H1 (cell line): ENCODE data around the gene HLF. TPM values are rescaled to one million over a fixed set of nuclear protein-coding genes. Genes with fewer than 3 reads are reported as not detected.

Experiments used
- CTCF ChIA-PET: fragments of 300-600 bp; sonication (Branson Sonifier 250); formaldehyde crosslinking; loops from one replicate; lab custom pipeline; 2021; ENCODE audit not compliant: partially characterized antibody; lab: Charles Lee
- POLR2A ChIA-PET: fragments of 300-600 bp; sonication (Branson Sonifier 250); formaldehyde crosslinking; loops from one replicate; lab custom pipeline; 2021; ENCODE audit warnings: inconsistent platforms; ENCODE audit not compliant: partially characterized antibody; lab: Charles Lee
- DNase-seq, 2 experiments: peaks; one replicate each; pipeline versions ENCODE4 v3.0.0 to v3.0.0-alpha.2; 2010 to 2022; ENCODE audit warnings: low spot score in 2 of 2, low read depth in 1 of 2, mixed read lengths in 1 of 2
- FAIRE-seq: peaks from 2 replicates; lab custom pipeline; 2011; peaks lifted over from hg19 to GRCh38; lab: Jason Lieb, UNC
- H2AFZ ChIP-seq: 2 replicates; pipeline ENCODE4 v1.8.1; 2012; ENCODE audit warnings: low read length, inconsistent platforms
- H2AK5ac ChIP-seq: 2 replicates; pipeline ENCODE4 v1.6.1; 2013; ENCODE audit warnings: low read depth, low read length
- H2BK120ac ChIP-seq: replicated peaks from 2 replicates; pipeline ENCODE3; 2013; ENCODE audit warnings: low read depth, low read length, inconsistent platforms
- H2BK12ac ChIP-seq: 2 replicates; pipeline ENCODE4 v1.6.1; 2013; ENCODE audit warnings: low read depth, low read length
- H2BK15ac ChIP-seq: 2 replicates; pipeline ENCODE4 v1.6.1; 2013; ENCODE audit warnings: low read length
- H2BK20ac ChIP-seq: 2 replicates; pipeline ENCODE4 v1.6.1; 2013; ENCODE audit warnings: low read length
- H2BK5ac ChIP-seq: 2 replicates; pipeline ENCODE4 v1.6.1; 2013; ENCODE audit warnings: low read depth, low read length
- H3K14ac ChIP-seq: 2 replicates; pipeline ENCODE4 v1.6.1; 2013; ENCODE audit warnings: inconsistent platforms; ENCODE audit not compliant: insufficient read length
- H3K18ac ChIP-seq: 2 replicates; pipeline ENCODE4 v1.6.1; 2013; ENCODE audit warnings: low read length; ENCODE audit errors: extremely low read depth
- H3K23ac ChIP-seq: 2 replicates; pipeline ENCODE4 v1.6.1; 2013; ENCODE audit warnings: inconsistent platforms; ENCODE audit not compliant: insufficient read length
- H3K23me2 ChIP-seq: 2 replicates; pipeline ENCODE4 v1.6.1; 2013; ENCODE audit warnings: low read depth, low read length
- H3K27ac ChIP-seq: 2 replicates; pipeline ENCODE4 v1.6.1; 2011; ENCODE audit warnings: low read depth, low read length, inconsistent platforms
- H3K27me3 ChIP-seq, 4 experiments: replicated peaks in 1 of 4; 1 replicate in 1 of 4; 2 replicates in 3 of 4; pipeline versions ENCODE4 v1.6.1 to v1.8.1; 2011 to 2013; ENCODE audit warnings: low read length in 3 of 4, mild to moderate bottlenecking in 3 of 4, inconsistent platforms in 2 of 4, mixed read lengths in 2 of 4, moderate library complexity in 1 of 4; ENCODE audit not compliant: control insufficient read depth in 3 of 4, insufficient read depth in 3 of 4; ENCODE audit errors: extremely low read depth in 1 of 4
- H3K36me3 ChIP-seq, 4 experiments: 2 replicates each; pipeline versions ENCODE4 v1.6.1 to v1.8.1; 2011 to 2013; ENCODE audit warnings: mild to moderate bottlenecking in 4 of 4, low read length in 3 of 4, moderate library complexity in 2 of 4, control low read depth in 1 of 4, inconsistent platforms in 1 of 4; ENCODE audit not compliant: insufficient read depth in 4 of 4, control insufficient read depth in 2 of 4
- H3K4ac ChIP-seq: replicated peaks from 2 replicates; pipeline ENCODE3; 2013; ENCODE audit warnings: low read length, low read depth, mixed read lengths, inconsistent platforms; ENCODE audit not compliant: insufficient read length
- H3K4me1 ChIP-seq, 4 experiments: replicated peaks in 1 of 4; 1 replicate in 1 of 4; 2 replicates in 3 of 4; pipeline versions ENCODE4 v1.6.1 to v1.8.1; 2011 to 2013; ENCODE audit warnings: low read length in 3 of 4, inconsistent platforms in 2 of 4, mixed read lengths in 1 of 4; ENCODE audit not compliant: insufficient read depth in 4 of 4, control insufficient read depth in 3 of 4
- H3K4me2 ChIP-seq, 2 experiments: 2 replicates each; pipeline versions ENCODE4 v1.6.1 to v1.8.1; 2011 to 2013; ENCODE audit warnings: low read depth in 2 of 2, low read length in 2 of 2, control low read depth in 1 of 2, inconsistent platforms in 1 of 2, mild to moderate bottlenecking in 1 of 2; ENCODE audit not compliant: insufficient read depth in 1 of 2
- H3K4me3 ChIP-seq, 4 experiments: fragments of 200-600, 300-600 bp in 1 of 4; sonication (generic), shearing (Covaris generic), sonication (Bioruptor Twin) in 1 of 4; 2 replicates each; pipeline versions ENCODE4 v1.5.1 to v1.8.1; 2011 to 2016; ENCODE audit warnings: low read length in 4 of 4, low read depth in 3 of 4, control low read depth in 2 of 4, inconsistent platforms in 2 of 4, mild to moderate bottlenecking in 2 of 4, mixed read lengths in 1 of 4, moderate library complexity in 1 of 4; ENCODE audit not compliant: insufficient read depth in 2 of 4; ENCODE audit errors: extremely low read depth in 1 of 4
- H3K56ac ChIP-seq: replicated peaks from 2 replicates; pipeline ENCODE3; 2013; ENCODE audit warnings: low read depth, mild to moderate bottlenecking, mixed read lengths, low read length, inconsistent platforms; ENCODE audit not compliant: insufficient read length
- H3K79me1 ChIP-seq: 2 replicates; pipeline ENCODE4 v1.6.1; 2013; ENCODE audit warnings: low read depth, low read length, control low read depth
- H3K79me2 ChIP-seq, 2 experiments: 2 replicates each; pipeline versions ENCODE4 v1.6.1 to v1.8.1; 2012 to 2013; ENCODE audit warnings: low read length in 2 of 2, mild to moderate bottlenecking in 2 of 2, inconsistent platforms in 1 of 2; ENCODE audit not compliant: insufficient read depth in 2 of 2, control insufficient read depth in 1 of 2
- H3K9ac ChIP-seq, 4 experiments: replicated peaks in 1 of 4; 1 replicate in 1 of 4; 2 replicates in 3 of 4; pipeline versions ENCODE4 v1.6.1 to v1.8.1; 2011 to 2013; ENCODE audit warnings: low read depth in 3 of 4, low read length in 3 of 4, control low read depth in 2 of 4, mild to moderate bottlenecking in 2 of 4, moderate library complexity in 2 of 4, inconsistent platforms in 1 of 4; ENCODE audit errors: extremely low read depth in 1 of 4
- H3K9me3 ChIP-seq, 2 experiments: 2 replicates each; pipeline versions ENCODE4 v1.6.1 to v1.8.1; 2012 to 2013; ENCODE audit warnings: mild to moderate bottlenecking in 2 of 2, moderate library complexity in 2 of 2, control low read depth in 1 of 2, inconsistent platforms in 1 of 2, low read depth in 1 of 2, low read length in 1 of 2, mixed read lengths in 1 of 2; ENCODE audit not compliant: insufficient read depth in 2 of 2
- H4K20me1 ChIP-seq, 2 experiments: replicated peaks in 1 of 2; 2 replicates each; pipeline versions ENCODE3 to v1.8.1; 2011 to 2013; ENCODE audit warnings: inconsistent platforms in 2 of 2, low read length in 2 of 2, mild to moderate bottlenecking in 1 of 2; ENCODE audit not compliant: insufficient read depth in 2 of 2, control insufficient read depth in 1 of 2
- H4K5ac ChIP-seq: 2 replicates; pipeline ENCODE4 v1.6.1; 2013; ENCODE audit warnings: low read length, low read depth, mixed read lengths, inconsistent platforms; ENCODE audit not compliant: insufficient read length
- H4K8ac ChIP-seq: 2 replicates; pipeline ENCODE4 v1.8.0; 2013; ENCODE audit warnings: mild to moderate bottlenecking, moderate library complexity, low read length, inconsistent platforms; ENCODE audit not compliant: insufficient read depth; ENCODE audit errors: extremely low read depth
- H4K91ac ChIP-seq: replicated peaks from 2 replicates; pipeline ENCODE3; 2013; ENCODE audit warnings: low read length, mixed read lengths, inconsistent platforms; ENCODE audit not compliant: insufficient read length
- CHD2 ChIP-seq: IDR thresholded peaks from 2 replicates; pipeline ENCODE4 v1.6.1; 2012; ENCODE audit warnings: low read length, improper control_type of control experiment
- EGR1 ChIP-seq: IDR thresholded peaks from 2 replicates; pipeline ENCODE4 v1.6.1; 2011; ENCODE audit warnings: low read depth, low read length, borderline replicate concordance
- KDM5A ChIP-seq: fragments of 200-600 bp; IDR thresholded peaks from 2 replicates; pipeline ENCODE4 v1.7.1; 2012; ENCODE audit warnings: mild to moderate bottlenecking, low read length, inconsistent platforms, mixed read lengths
- RFX5 ChIP-seq: IDR thresholded peaks from 2 replicates; pipeline ENCODE4 v1.6.1; 2011; ENCODE audit warnings: low read depth, low read length, improper control_type of control experiment, borderline replicate concordance
- RXRA ChIP-seq: IDR thresholded peaks from 2 replicates; pipeline ENCODE4 v1.6.1; 2011; ENCODE audit warnings: low read depth, mild to moderate bottlenecking, low read length, moderate library complexity; ENCODE audit not compliant: insufficient read depth
- SIX5 ChIP-seq: IDR thresholded peaks from 2 replicates; pipeline ENCODE4 v1.6.1; 2011; ENCODE audit warnings: mild to moderate bottlenecking, low read depth, low read length
- TAF1 ChIP-seq: IDR thresholded peaks from 2 replicates; pipeline ENCODE4 v1.6.1; 2011; ENCODE audit warnings: mild to moderate bottlenecking, low read depth, low read length
- TAF7 ChIP-seq: optimal IDR thresholded peaks from 2 replicates; pipeline ENCODE3; 2011; ENCODE audit warnings: low read depth, mild to moderate bottlenecking, inconsistent platforms, low read length, moderate library complexity, borderline replicate concordance
- WGBS, 2 experiments: shearing (Covaris generic) in 1 of 2; methylation state at CpG; one replicate each; pipeline versions ENCODE4 v1.1.6 to v1.1.7; 2013 to 2015; ENCODE audit warnings: low lambda C conversion rate in 2 of 2, mixed read lengths in 2 of 2, inconsistent platforms in 1 of 2, low coverage in 1 of 2, missing lambda C conversion rate in 1 of 2; ENCODE audit not compliant: insufficient replicate concordance in 2 of 2, insufficient coverage in 1 of 2, insufficient read length in 1 of 2; ENCODE audit errors: extremely low coverage in 1 of 2, missing lambda C conversion rate in 1 of 2; 5-methylcytosine and 5-hydroxymethylcytosine counted together
- polyA plus RNA-seq, 7 experiments: library from polyadenylated mRNA; depleted of rRNA in 3 of 7; stranded (reverse) in 5 of 7; unstranded in 2 of 7; fragments of >200 nt in 5 of 7; fragments of 200-250 nt in 2 of 7; gene quantifications; 1 replicate in 5 of 7; 2 replicates in 1 of 7; 4 replicates in 1 of 7; pipeline versions ENCODE4 v1.2.1 to v1.2.3, GENCODE V29; 2011 to 2013; ENCODE audit warnings: missing spikeins in 2 of 7, mixed read lengths in 2 of 7
- total RNA-seq: library from RNA; stranded (reverse); fragmentation: NEBNext Ultra II Directional; extraction: Animal tissue kit (Norgen Biotek cat#: 25700); gene quantifications from 2 replicates; pipeline ENCODE4 v1.2.1, GENCODE V29; 2021
- TF ChIP-seq, protein P1 (sequence below): IDR thresholded peaks from 2 replicates; pipeline ENCODE4 v1.6.1; 2012; ENCODE audit warnings: inconsistent platforms
- TF ChIP-seq, protein P2 (sequence below): IDR thresholded peaks from 2 replicates; pipeline ENCODE4 v1.6.1; 2012; ENCODE audit warnings: inconsistent platforms
- TF ChIP-seq, protein P3 (sequence below), 3 experiments: IDR thresholded peaks; 1 replicate in 2 of 3; 2 replicates in 1 of 3; pipeline versions ENCODE4 v1.5.1 to v1.6.1; 2011; ENCODE audit warnings: low read length in 3 of 3, mild to moderate bottlenecking in 3 of 3, inconsistent platforms in 2 of 3, low read depth in 1 of 3, moderate library complexity in 1 of 3; ENCODE audit not compliant: insufficient read depth in 1 of 3; ENCODE audit errors: control extremely low read depth in 1 of 3

HLF gene
- total and polyA plus RNA-seq, 2 of the 8 experiments (the other 6 are each of a cell fraction or from before 2014, with no cell fraction given) = 0.39 to 0.60 TPM

DNA sequence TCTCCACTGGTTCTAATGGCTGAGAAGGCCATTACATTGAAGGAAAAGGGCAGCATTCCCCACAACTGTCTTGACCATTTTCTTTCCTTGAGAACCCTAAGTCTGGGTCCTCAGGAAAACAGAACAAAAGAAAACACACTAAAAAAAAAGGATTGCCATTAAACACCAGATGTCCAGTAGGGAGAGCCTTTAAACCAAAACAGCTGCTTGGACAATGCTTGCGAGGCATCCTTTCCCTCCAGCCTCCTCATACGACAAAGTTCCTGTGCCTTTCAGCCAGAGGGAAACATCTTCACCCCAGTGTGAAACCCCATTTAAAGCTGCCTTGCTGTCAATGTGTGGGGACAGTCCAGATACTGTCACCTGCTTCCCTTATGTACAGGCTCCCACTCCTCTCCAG, 82.6 kb downstream of the HLF start:
- Histone ChIP-seq H3K36me3 (no peaks in the 10 kb centered on the region), H3K79me1 (no peaks in the 10 kb centered on the region), H3K9me3 (peaks cover 2 to 3% of the 10 kb centered on the region in 2 experiments; a peak in 1 of 4 replicates), H3K23ac (no peak overlapping the region), H3K4me2 (no peak overlapping the region), H2AK5ac (no peak overlapping the region), H2BK15ac (no peak overlapping the region), H3K4ac (no peak overlapping the region), H3K79me2 (no peaks in the 10 kb centered on the region), H3K4me1 (peaks cover 0 to 5% (median 3%) of the 10 kb centered on the region in 4 experiments; a peak in 5 of 7 replicates), H2BK20ac (no peak overlapping the region), H4K8ac (no peak overlapping the region), H4K20me1 (no peaks in the 10 kb centered on the region), H3K56ac (no peak overlapping the region), H3K27ac (no peak overlapping the region), H4K5ac (no peak overlapping the region), H2BK5ac (no peak overlapping the region), H3K18ac (no peak overlapping the region), H3K14ac (no peak overlapping the region), H2BK120ac (no peak overlapping the region), H3K23me2 (no peaks in the 10 kb centered on the region), H4K91ac (no peak overlapping the region), H3K9ac (no peak overlapping the region), H3K27me3 (no peaks in the 10 kb centered on the region), H2AFZ (no peak overlapping the region), H3K4me3 (no peak overlapping the region), H2BK12ac (no peak overlapping the region)
- DNase-seq = no peak
- 100% methylated on average over 2 of the region's 2 CpGs; no CpG with 5 or more reads in 1 of the 2 experiments for WGBS, 2 experiments
- ChIA-PET POLR2A (no interaction called here), CTCF (interaction anchor here (0.5 to 5.3 kb wide), 29 partner anchors 9 to 447 kb away, joined by 3 to 39 read pairs (median 4); no protein-coding TSS in a partner anchor)
- no peak for FAIRE-seq
- no peak for TF ChIP-seq TAF7
- TF ChIP-seq, protein P1, sequence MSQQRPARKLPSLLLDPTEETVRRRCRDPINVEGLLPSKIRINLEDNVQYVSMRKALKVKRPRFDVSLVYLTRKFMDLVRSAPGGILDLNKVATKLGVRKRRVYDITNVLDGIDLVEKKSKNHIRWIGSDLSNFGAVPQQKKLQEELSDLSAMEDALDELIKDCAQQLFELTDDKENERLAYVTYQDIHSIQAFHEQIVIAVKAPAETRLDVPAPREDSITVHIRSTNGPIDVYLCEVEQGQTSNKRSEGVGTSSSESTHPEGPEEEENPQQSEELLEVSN = no peak
- TF ChIP-seq, protein P2, sequence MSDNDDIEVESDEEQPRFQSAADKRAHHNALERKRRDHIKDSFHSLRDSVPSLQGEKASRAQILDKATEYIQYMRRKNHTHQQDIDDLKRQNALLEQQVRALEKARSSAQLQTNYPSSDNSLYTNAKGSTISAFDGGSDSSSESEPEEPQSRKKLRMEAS = no peak
- no peak for TF ChIP-seq SIX5
- TF ChIP-seq RFX5 = no peak
- no peak for TF ChIP-seq TAF1
- TF ChIP-seq KDM5A = no peak
- no peak for TF ChIP-seq RXRA
- TF ChIP-seq, protein P3, sequence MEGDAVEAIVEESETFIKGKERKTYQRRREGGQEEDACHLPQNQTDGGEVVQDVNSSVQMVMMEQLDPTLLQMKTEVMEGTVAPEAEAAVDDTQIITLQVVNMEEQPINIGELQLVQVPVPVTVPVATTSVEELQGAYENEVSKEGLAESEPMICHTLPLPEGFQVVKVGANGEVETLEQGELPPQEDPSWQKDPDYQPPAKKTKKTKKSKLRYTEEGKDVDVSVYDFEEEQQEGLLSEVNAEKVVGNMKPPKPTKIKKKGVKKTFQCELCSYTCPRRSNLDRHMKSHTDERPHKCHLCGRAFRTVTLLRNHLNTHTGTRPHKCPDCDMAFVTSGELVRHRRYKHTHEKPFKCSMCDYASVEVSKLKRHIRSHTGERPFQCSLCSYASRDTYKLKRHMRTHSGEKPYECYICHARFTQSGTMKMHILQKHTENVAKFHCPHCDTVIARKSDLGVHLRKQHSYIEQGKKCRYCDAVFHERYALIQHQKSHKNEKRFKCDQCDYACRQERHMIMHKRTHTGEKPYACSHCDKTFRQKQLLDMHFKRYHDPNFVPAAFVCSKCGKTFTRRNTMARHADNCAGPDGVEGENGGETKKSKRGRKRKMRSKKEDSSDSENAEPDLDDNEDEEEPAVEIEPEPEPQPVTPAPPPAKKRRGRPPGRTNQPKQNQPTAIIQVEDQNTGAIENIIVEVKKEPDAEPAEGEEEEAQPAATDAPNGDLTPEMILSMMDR (IDR thresholded peaks at IDR 0.05; ENCODE audit: control extremely low read depth in 1 of 3, insufficient read depth in 1 of 3, low read depth in 1 of 3, low read length in 3 of 3) = no peak
- TF ChIP-seq CHD2 = no peak
- TF ChIP-seq EGR1 = no peak
